ENCODE measurements around the gene ID3. TPM values are rescaled to one million over a fixed set of nuclear protein-coding genes. Genes with fewer than 3 reads are reported as not detected.

ID3 gene
- total RNA-seq, 6 donors from 2014 or later: 75.4 to 269 (median 135) TPM

- Histone ChIP-seq H3K27ac (peak overlapping the region in 3 of 4 donors; percentile 34 to 69 (median 56)), H3K27me3 (no peaks in the 10 kb centered on the region), H3K9me3 (no peaks in the 10 kb centered on the region), H3K36me3 (no peaks in the 10 kb centered on the region), H3K4me1 (peaks cover 11 to 41% (median 33%) of the 10 kb centered on the region in 4 donors), H3K4me3 (no peak overlapping the region)
- ATAC-seq (ENCODE audit: low FRiP score in 2 of 2): no peak
- DNase-seq: no peak
- TF ChIP-seq POLR2A (IDR thresholded peaks at IDR 0.05): no peak
- no peak for TF ChIP-seq EP300 (IDR thresholded peaks at IDR 0.05)
- TF ChIP-seq CTCF (IDR thresholded peaks at IDR 0.05): no peak
- TF ChIP-seq POLR2AphosphoS5 (IDR thresholded peaks at IDR 0.05): no peak
- WGBS, 2 donors: 67 to 83% methylated on average over 1 to 3 of the region's 3 CpGs
These were observed 35.1 kb downstream of the ID3 start for GRCh38 chr1:23524163-23524562.

GRCh38 chr1:23522244-23522982 is 36.9 kb downstream of the ID3 start:
- Histone ChIP-seq H3K4me3 (no peak overlapping the region), H3K9me3 (no peaks in the 10 kb centered on the region), H3K27me3 (no peaks in the 10 kb centered on the region), H3K27ac (peak overlapping the region in 1 of 4 donors; percentile 59), H3K36me3 (no peaks in the 10 kb centered on the region), H3K4me1 (peaks cover 0 to 28% (median 18%) of the 10 kb centered on the region in 4 donors)
- peak in 1 of 2 donors; percentile 40 for DNase-seq
- 63 to 78% methylated on average over 7 of the region's 7 CpGs for WGBS, 2 donors
- no peak for TF ChIP-seq CTCF (IDR thresholded peaks at IDR 0.05)
- peak in 1 of 4 donors; percentile 36 for TF ChIP-seq EP300 (IDR thresholded peaks at IDR 0.05)
- TF ChIP-seq POLR2AphosphoS5 (IDR thresholded peaks at IDR 0.05): no peak
- TF ChIP-seq POLR2A (IDR thresholded peaks at IDR 0.05): no peak
- ATAC-seq (ENCODE audit: low FRiP score in 2 of 2): no peak

- H3K27me3 ChIP-seq: no peaks in the 10 kb centered on the region
- no peak for TF ChIP-seq POLR2A (IDR thresholded peaks at IDR 0.05)
- no peak for TF ChIP-seq EP300 (IDR thresholded peaks at IDR 0.05)
- no peak for TF ChIP-seq POLR2AphosphoS5 (IDR thresholded peaks at IDR 0.05)
- no peak for TF ChIP-seq CTCF (IDR thresholded peaks at IDR 0.05)
- ATAC-seq (ENCODE audit: low FRiP score in 2 of 2) (no peak), DNase-seq (no peak)
- H3K9me3 ChIP-seq: no peaks in the 10 kb centered on the region
- peaks cover 0 to 20% (median 14%) of the 10 kb centered on the region in 4 donors for H3K4me1 ChIP-seq
- H3K36me3 ChIP-seq: no peaks in the 10 kb centered on the region
- H3K27ac ChIP-seq: peak overlapping the region in 1 of 4 donors; percentile 33
- WGBS, 2 donors: 95 to 98% methylated on average over 16 of the region's 16 CpGs
- H3K4me3 ChIP-seq: no peak overlapping the region
These were observed 37.7 kb downstream of the ID3 start for GRCh38 chr1:23521588-23521987.

GRCh38 chr1:23517581-23517980 is 41.7 kb downstream of the ID3 start:
- DNase-seq: no peak

More at GRCh38 chr1:23517581-23517980, 41.7 kb downstream of the ID3 start:
- H3K36me3 ChIP-seq: no peaks in the 10 kb centered on the region
- TF ChIP-seq CTCF (IDR thresholded peaks at IDR 0.05): no peak
- TF ChIP-seq POLR2A (IDR thresholded peaks at IDR 0.05): no peak
- TF ChIP-seq POLR2AphosphoS5 (IDR thresholded peaks at IDR 0.05): no peak
- no peak for TF ChIP-seq EP300 (IDR thresholded peaks at IDR 0.05)
- no peak for ATAC-seq (ENCODE audit: low FRiP score in 2 of 2)
- H3K4me1 ChIP-seq: no peaks in the 10 kb centered on the region
- H3K4me3 ChIP-seq: no peak overlapping the region
- no peaks in the 10 kb centered on the region for H3K9me3 ChIP-seq
- WGBS, 2 donors: 96% methylated on average over 9 of the region's 9 CpGs
- H3K27me3 ChIP-seq: no peaks in the 10 kb centered on the region
- no peak overlapping the region for H3K27ac ChIP-seq
